HG03039 (cell line): Measurements from ENCODE around the gene SLC25A23.
"Not testable (repeated sequence)": the region's sequence is repeated elsewhere in the genome, so short reads cannot be mapped to it uniquely, and the experiment has no call there.

Source experiments
- ATAC-seq: cut with Tn5 transposase; IDR thresholded peaks from one replicate; pipeline ENCODE4 v1.9.1; 2021; ENCODE audit warnings: mild to moderate bottlenecking, moderate library complexity; ENCODE audit not compliant: unreplicated experiment

SLC25A23 gene

DNA sequence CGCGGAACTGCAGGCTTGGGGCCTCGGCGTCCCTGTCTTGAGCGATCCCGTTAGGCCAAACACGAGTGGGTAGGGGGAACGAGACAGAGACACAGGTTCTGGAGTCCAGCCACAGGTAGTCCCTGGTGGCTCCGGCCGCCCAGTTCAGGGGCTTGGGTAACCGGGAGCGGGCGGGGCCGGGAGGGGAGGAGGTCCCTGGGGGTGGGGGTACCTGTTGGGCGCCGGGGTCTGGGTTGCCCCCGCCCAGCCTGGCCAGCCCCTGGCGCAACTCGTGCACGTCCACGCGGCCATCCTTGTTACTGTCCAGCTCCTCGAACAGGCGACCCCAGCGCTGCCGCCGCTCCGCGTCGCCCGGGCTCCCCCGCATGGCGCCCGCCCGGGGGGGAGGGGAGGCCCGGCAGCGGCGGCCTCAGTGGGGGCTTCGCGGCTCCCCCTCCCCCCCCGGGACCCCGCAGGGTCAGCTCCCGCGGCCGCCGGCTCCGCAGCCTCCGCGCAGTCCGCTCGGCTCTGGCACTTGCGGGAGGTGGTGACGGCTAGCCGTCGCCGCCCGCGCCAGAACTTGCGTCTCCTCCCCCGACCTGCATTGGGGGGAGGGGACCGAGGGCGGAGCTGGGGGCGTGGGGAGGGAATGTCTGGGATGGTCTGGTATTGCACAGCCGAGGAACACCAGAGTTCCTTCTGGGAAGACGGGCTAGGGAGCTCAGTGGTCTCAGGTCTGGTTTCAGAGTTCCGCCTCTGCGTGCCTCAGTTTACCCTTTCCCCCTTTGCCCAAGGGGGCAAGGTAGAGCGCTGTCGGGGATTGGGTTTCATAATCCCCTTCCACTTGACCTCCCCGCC is at the start of gene SLC25A23:
Gene SLC25A23 (minus strand): TSS at position 531 of the 837 bp plus-strand sequence. CDS start 164 bp downstream, at position 367.
- ATAC-seq: peak; percentile 19

DNA sequence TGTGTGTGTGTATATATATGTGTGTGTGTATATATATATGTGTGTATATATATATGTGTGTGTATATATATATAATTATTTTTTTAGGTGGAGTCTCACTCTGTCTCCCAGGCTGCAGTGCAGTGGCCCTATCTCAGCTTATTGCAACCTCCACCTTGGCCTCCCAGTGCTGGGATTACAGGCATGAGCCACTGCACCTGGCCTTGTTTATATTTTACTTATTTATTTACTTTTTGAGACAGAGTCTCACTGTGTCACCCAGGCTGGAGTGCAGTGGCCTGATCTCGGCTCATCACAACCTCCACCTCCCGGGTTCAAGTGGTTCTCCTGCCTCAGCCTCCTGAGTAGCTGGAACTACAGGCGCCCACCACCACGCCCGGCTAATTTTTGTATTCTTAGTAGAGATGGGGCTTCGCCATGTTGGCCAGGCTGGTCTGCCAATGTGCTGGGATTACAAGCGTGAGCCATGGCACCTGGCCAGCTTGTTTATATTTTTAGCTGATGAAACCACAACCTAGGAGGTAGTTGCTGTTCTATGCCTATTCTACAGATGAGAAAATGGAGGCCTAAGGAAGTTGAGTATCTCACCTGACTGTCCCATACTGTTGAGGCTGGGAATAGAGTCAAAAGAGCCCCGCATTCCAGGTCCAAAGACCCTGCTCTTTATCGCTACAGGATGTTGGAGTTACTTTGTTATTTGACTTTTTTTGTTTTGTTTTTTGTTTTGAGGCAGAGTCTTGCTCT is 48.6 kb upstream of the SLC25A23 start:
- ATAC-seq: not testable (repeated sequence)

DNA sequence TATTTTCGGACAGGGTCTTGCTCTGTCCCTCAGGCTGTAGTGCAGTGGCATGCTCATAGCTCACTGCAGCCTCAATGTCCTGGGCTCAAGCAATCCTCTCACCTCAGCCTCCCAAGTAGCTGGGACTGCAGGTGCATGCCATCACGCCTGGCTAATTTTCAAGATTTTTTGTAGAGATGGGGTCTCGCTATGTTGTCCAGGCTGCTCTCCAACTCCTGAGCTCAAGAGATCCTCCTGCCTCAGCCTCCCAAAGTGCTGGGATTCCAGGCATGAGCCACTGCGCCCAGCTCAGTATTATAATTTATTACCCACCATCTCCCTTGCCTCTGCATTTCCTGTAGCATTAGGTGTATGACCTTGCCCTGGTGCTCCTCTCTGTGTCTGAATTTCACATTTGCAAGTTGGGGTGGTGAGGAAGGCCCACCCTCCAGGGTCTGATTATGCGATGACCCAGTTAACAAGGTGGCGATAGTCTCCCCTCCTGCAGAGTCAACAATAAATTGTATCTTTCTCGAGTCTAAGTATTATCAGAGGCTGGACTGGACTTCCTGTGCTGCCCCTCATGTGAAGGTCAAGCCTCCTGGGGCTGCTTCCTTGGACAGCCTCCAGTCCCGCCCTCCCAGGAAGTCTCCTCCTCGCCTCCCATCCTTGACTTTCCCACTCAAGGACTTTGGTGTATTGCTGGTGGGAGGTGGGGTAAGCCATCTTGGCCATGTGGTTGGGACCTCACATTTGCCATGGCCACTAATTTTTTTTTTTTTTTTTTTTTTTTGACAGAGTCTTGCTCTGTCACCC is 44.0 kb upstream of the SLC25A23 start:
- ATAC-seq: no peak

DNA sequence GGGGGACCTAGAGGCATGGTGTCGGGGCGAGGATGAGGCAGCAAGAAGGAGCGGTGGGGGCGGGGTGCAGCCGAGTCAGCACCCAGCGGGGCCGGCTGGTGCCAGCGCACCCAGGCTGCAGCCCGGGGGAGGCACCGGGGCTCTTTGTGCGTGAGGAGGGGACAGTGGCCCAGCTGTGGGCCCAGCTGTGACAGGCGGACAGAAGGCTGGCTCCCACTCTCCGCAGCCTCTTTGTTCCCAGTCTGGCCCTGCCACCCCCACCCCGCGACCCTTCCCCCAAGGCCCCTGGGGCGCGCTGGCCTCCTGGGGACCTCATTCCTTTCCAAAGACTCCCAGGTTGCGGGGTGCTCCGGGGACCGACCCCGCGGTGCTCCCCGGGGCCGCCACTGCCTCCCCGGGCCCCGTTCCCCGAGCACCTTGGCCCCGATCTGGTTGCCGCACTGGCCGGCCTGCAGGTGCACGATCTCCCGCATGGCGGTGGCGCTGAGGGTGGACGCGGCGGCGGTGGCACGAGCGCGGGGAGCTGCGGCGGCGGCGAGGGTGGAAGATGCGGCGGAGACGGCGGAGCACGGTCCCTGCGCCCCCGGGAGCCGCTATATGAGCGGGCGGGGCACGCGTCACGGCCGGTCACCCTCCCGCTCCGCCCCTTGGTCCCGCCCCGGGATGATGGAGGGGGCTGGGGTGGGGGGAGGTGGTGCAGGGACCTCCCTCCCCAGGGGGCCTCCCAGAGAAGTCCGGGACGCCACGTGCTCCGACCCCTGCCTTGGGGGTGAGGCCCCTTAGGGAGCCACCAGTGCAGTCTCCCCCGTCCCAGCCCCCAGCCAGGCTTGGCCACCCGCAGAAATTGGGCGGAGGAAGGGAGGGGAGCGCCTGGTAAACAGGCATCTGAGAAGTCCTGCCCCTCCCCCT is 42.4 kb upstream of the SLC25A23 start, which contains the start of gene TUBB4A:
Gene TUBB4A (minus strand): TSS at position 570 of the 909 bp plus-strand sequence. CDS start 97 bp downstream, at position 473.
- no peak for ATAC-seq

DNA sequence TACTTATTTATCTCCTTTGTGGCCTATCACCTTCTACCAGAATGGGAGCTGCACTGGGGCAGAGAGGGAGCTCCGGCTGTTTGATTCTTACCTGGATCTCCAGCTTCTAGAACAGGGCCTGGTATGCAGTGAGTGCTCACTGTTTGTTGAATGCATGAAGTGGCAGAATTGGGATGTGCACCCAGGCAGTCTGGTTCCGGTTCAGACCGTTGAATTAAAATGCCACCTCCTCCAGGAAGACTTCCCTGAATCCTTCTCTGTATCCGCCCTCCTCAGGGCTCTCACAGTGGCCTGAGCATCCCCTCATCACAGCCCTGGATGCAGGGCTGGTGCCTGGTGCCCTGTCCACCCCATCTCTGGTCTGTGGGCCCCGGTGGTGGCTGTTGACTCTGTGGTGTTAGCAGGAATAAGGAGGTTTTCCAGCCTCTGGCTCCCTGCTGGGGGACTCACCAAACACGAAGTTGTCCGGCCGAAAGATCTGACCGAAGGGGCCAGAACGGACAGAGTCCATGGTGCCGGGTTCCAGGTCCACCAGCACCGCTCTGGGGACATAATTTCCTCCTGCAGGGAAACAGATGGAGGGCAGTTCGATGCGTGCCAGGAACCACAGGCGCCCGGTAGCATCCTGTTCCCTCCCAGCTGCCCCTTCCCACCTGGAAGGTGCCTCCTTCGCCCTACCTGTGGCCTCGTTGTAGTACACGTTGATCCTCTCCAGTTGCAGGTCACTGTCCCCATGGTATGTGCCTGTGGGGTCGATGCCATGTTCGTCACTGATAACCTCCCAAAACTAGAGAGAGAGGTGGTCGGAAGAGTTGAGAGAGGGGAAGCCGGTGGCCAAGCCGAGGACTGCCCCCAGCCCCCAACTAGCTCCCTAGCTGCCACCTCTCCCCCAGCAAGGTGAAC is 41.5 kb upstream of the SLC25A23 start:
- no peak for ATAC-seq

- ATAC-seq: no peak
These were observed 39.6 kb upstream of the SLC25A23 start for GRCh38 chr19:6499052-6499790.

DNA sequence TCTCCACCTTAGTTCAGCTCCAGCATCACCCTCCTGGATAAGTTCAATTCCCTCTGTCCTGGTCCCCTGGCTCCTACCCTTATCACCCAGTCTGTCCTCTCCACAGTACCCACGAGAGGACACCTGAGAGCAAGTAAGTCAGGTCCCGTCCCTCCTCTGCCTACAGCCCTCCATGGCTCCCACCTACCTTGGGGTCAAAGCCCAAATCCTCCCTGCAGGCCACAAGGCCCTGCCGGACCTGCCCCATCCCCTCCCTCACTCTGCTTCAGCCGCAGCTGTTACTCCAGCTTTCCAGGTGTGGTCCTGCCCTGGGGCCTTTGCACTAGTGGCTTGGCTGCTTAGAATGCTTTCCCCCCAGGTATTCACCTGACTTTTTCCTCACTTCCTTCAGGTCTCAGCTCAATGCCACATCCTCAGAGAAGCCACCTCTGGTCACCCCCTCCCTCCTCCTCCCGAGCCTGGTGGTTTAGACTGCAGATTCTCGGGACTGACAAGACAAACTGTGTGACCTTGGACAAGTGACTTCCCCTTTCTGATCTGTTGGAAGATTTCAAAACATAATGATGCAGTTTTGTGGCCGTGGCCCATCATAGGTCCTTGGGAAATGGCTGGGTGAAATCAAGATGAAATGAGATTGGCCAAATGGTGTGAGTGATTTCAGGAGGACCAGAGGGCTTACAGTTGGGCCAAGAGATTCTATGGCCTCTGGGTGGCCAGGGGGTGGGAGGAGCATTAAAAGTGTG is 38.9 kb upstream of the SLC25A23 start:
- ATAC-seq: no peak

DNA sequence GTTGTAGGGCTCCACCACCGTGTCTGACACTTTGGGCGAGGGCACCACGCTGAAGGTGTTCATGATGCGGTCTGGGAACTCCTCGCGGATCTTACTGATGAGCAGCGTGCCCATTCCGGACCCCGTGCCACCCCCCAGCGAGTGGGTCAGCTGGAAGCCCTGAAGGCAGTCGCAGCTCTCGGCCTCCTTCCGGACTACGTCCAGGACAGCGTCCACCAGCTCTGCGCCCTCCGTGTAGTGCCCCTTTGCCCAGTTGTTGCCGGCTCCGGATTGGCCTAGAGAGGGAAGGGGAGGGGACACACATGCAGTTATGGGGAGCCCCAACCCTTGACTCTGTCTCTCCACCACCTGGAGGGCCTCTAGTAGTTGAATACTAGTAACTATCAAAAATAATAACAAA is 36.4 kb upstream of the SLC25A23 start:
- no peak for ATAC-seq

- no peak for ATAC-seq
These were observed 34.9 kb upstream of the SLC25A23 start for GRCh38 chr19:6494438-6495036.

DNA sequence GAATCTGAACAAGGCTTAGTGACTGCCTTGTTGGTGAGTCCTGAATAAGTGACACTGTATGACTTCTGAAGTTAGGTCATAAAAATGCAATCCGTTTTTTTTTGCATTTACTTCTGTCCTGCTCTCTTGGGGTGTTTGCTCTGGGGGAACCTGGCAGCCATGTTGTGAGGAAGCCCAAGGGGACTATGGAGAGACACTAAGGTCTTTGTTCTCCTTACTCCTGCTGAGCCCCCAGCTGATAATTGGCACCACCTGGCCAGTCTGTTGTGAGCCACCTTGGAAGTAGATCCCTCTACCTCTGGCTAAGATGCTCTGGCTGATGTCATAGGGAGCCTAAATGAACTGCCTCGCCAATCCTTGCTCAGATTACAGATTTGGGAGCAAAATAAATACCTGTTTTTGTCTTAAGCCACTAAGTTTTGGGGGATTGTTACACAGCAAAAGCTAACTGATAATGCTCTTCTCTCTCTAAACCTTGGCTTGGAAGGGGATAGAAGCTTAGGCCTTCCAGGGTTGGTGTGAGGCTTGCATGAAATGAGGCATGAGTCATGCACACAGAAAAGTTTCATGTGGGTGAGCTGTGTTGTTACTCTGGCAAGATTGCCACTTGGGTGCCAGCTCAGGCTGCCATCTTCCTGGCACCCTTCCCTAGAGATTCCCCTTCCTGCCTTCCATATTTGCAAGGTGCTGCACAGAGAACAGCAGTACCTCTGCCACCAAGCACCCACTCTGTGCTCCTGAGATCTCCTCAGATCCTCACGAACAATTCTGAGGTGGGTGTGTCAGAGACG is 32.4 kb upstream of the SLC25A23 start:
- no peak for ATAC-seq

DNA sequence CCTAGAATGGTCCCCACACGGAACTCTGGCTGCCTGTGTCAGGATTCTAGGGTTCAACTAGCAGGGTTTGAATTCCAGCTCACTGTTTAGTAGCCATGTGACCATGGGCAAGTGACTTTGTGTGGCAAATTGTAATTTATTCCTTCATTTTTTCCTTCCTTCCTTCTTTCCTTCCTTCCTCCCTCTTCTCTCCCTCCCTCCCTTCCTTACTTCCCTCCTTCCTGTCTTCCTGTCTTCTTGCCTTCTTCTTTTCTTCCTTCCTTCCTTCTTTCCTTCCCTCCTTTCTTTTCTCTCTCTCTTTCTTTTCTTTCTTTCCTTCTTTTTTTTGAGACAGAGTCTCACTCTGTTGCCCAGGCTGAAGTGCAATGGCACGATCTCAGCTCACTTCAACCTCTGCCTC is 30.5 kb upstream of the SLC25A23 start:
- ATAC-seq: no peak

DNA sequence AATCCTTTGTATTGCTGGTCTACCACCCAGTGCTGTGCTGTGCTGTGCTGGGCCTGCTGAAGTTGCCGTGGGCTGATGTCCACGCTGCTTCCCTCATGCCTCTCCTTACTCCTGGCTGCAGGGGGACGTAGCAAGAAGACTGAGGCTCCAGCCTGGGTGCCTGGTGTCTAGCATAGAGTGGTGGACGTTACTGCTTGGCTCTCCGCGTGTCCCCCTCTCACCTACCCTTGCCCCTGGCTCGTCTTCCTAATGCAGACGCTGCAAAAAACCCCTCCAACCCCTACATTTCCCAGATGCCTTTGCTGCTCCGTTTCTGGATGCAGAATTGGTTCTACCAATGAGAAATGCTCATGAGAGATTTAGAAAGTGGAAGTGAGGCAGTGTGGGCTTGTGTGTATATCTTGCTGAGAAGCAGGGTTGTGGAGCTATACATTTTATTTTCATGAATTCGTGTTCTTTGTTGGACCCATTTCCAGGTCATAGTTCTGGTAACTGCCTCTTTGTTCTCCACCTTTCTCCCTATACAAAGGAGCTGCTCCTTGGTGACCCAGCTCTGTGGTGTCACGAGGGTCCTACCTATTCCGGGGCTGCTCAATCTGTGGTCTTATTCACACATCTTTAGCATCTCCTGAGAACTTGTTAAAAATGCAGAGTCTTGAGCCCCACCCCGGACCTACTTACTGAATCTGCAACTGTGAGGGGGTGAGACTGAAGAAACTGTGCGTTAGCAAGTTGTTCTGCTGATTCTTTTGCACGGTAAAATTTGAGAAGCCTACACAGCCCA is 29.9 kb upstream of the SLC25A23 start:
- ATAC-seq: no peak

GRCh38 chr19:6484831-6485230 is 25.2 kb upstream of the SLC25A23 start:
- no peak for ATAC-seq

DNA sequence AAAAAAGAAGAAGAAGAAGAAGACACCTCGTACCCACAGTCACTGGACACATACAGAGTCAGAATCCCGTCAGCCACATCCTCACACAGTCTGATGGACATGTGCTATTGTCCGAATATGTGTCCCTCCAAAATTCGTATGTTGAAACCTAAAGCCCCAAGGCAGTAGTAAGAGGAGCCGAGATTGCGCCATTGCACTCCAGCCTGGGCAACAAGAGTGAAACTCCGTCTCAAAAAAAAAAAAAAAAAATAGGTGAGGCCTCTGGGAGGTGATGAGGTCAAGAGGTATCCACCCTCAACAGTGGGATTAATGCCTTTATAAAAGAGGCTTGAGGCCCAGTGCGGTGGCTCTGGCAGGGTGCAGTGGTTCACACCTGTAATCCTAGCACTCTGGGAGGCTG is 24.6 kb upstream of the SLC25A23 start:
- ATAC-seq: no peak

GRCh38 chr19:6483235-6483634 is 23.6 kb upstream of the SLC25A23 start:
- no peak for ATAC-seq

- ATAC-seq: no peak
These were observed 22.7 kb upstream of the SLC25A23 start for GRCh38 chr19:6482343-6482686.
